ENCODE measurements around the gene FAM237B.

FAM237B gene

GRCh38 chr7:90298145-90299038, 22.7 kb downstream of the FAM237B start:
- DNase-seq (ENCODE audit: low read depth in 2 of 3, low spot score in 2 of 3), result no peak

- no peak for DNase-seq (ENCODE audit: low read depth in 2 of 3, low spot score in 2 of 3)
These were observed 30.6 kb downstream of the FAM237B start for GRCh38 chr7:90290244-90291113.

GRCh38 chr7:90288154-90288553, 33.0 kb downstream of the FAM237B start:
- no peak for DNase-seq (ENCODE audit: low read depth in 2 of 3, low spot score in 2 of 3)

GRCh38 chr7:90276033-90276728, 44.9 kb downstream of the FAM237B start:
- no peak for DNase-seq (ENCODE audit: low read depth in 2 of 3, low spot score in 2 of 3)

- DNase-seq (ENCODE audit: low read depth in 2 of 3, low spot score in 2 of 3), result no peak
These were observed 46.9 kb downstream of the FAM237B start for GRCh38 chr7:90274161-90274560.

GRCh38 chr7:90272242-90272641, 48.9 kb downstream of the FAM237B start:
- no peak for DNase-seq (ENCODE audit: low read depth in 2 of 3, low spot score in 2 of 3)

- DNase-seq (ENCODE audit: low read depth in 2 of 3, low spot score in 2 of 3), result no peak
These were observed 49.4 kb downstream of the FAM237B start for GRCh38 chr7:90271753-90272152.

GRCh38 chr7:90270431-90271178, 50.5 kb downstream of the FAM237B start:
- DNase-seq (ENCODE audit: low read depth in 2 of 3, low spot score in 2 of 3), result no peak

GRCh38 chr7:90269163-90269562, 51.9 kb downstream of the FAM237B start:
- no peak for DNase-seq (ENCODE audit: low read depth in 2 of 3, low spot score in 2 of 3)

GRCh38 chr7:90267263-90267858, 53.7 kb downstream of the FAM237B start:
- no peak for DNase-seq (ENCODE audit: low read depth in 2 of 3, low spot score in 2 of 3)

- no peak for DNase-seq (ENCODE audit: low read depth in 2 of 3, low spot score in 2 of 3)
These were observed 54.3 kb downstream of the FAM237B start for GRCh38 chr7:90266808-90267207.
